NCI-H345 treated with DMSO at 0.1 percent for 48 hours (cell line): ENCODE measurements around the gene LRRC49.
A peak's percentile ranks its signal among the peaks of the same experiment; 100 is the strongest.
"Not testable (repeated sequence)": the region's sequence is repeated elsewhere in the genome, so short reads cannot be mapped to it uniquely, and the experiment has no call there.

Experiments used
- DNase-seq: peaks from one replicate; lab custom pipeline; 2025; ENCODE audit not compliant: unreplicated experiment; lab: John Stamatoyannopoulos, UW

The LRRC49 gene

GRCh38 chr15:70920981-70921696 lies 28.5 kb downstream of the LRRC49 start:
- DNase-seq: no peak

DNA sequence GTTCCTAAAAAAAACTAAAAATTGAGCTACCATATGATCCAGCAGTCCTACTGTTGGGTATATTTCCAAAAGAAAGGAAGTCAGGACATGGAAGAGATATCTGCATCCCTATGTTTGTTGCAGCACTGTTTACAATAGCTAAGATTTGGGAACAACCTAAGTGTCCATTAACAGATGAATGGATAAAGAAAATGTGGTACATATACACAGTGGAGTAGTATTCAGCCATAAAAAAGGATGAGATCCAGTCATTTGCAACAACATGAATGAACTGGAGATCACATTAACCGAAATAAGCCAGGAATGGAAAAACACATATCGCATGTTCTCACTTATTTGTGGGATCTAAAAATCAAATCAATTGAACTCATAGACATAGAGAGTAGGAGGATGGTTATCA lies 29.5 kb downstream of the LRRC49 start:
- DNase-seq: no peak

DNA sequence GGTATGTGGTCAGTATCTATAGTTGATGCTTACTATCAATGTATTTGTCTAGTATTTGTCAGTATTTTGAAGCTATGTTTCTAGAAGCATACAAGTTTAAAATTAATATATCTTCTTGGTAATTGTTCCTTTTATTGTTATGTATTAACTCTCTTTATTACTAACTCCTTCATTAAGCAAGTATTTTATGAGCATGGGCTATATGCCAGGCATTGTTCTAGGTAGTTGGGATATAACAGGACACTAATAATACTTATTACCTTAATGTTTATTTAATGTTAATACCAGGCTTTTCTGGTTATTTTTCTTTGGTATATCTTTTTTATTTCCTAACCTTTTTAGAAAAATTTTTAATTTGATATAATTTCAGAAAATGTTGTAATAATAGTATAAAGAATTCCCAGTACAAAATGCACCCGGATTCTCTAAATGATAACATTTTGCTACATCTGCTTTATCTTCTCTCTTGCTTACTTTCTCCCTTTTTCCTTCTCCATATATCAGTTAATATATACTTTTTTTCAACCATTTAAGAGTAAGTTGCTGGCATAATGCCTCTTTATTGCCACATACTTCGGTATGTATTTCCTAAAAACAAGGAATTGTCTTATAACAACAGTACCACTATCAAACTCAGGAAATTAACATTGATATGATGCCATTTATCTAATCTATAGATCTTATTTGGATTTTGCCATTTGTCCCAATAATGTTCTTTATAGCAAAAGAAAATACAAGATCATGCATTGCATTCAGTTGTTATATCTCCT lies 30.9 kb downstream of the LRRC49 start:
- no peak for DNase-seq

DNA sequence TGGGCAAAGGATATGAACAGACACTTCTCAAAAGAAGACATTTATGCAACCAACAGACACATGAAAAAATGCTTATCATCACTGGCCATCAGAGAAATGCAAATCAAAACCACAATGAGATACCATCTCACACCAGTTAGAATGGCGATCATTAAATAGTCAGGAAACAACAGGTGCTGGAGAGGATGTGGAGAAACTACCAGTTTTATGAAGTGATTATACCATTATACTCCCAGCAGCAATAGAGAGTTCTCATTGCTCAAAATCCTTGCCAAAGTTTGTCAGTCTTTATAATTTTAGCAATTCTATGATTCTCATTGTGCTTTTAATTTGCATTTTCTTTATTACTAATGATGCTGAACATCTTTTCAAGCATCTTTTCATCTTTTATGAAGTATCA lies 34.3 kb downstream of the LRRC49 start:
- not testable (repeated sequence) for DNase-seq

GRCh38 chr15:70931821-70932220 lies 39.2 kb downstream of the LRRC49 start:
- no peak for DNase-seq

DNA sequence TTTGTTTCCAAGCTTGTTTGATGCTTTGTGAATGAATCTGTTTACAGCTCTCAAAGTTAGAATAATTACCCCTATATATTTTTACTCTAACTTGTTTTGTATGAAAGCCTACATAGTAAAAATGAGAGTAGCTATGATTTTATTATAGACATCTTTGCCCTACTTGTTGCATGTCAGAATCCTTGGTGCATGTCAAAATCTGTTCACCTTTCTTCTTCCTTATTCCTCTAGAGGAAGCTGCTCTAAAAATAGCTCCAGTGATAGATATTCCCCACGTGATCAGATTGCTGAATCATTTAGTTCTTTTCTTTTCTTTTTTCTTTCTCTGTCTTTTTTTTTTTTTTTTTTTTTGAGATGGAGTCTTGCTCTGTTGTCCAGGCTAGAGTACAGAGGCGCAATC lies 39.8 kb downstream of the LRRC49 start:
- no peak for DNase-seq

DNA sequence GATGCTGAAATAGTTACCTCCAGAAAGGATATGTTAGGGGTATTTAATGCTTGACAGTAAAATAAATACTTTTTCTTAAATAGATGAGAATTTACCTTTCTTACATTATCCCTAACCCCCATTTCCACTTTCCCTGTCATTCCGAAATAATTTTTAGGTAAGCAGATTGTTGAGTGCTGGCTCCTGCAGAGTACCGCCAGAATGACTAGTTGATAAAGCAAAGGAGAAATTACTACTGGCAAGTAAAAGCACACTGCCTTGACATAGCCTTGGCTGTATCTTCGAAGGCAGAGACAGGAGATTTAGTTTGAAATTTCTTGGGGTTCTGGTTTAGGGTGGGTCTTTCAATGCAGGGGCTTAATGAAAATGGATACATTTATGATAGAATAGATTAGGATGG lies 40.8 kb downstream of the LRRC49 start:
- DNase-seq: no peak

DNA sequence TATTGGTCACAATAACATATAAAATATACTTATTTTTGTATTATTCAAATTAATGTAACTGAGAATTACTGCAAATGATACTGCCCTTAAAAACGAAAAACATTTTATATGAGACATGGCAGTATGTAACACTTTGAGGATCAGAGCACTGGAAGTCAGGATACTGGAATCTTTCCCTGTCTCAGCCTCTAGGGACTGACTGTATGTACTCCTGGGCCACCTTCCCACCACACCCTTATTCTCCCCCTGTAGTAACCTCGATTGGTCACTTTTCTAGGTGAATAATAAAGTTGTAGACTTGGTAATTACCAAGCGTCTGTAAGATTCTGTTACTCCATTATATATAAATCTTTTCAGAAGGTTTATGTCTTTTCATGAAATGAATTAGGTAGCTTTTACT lies 43.0 kb downstream of the LRRC49 start:
- DNase-seq: no peak

DNA sequence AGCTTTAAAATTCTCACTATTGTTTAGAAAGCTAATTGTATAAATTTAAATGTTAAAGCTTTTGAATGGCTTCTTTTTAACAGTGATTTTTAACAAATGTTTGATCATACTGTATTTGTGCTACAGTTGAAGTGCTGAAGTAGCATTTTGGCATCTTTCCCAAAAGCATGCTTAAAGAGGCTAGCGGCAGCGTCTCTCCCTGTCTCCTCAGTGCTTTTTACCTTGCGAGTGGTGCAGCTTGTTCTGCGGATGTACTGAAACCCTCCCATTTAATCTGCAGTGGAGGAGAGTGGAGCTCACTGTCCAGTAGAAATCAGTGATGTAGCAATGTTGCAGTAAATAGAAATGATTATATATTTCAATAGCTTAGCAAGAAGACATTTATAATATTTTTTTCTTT lies 43.7 kb downstream of the LRRC49 start:
- peak; percentile 37 for DNase-seq

GRCh38 chr15:70943285-70943684 lies 50.7 kb downstream of the LRRC49 start:
- DNase-seq: not testable (repeated sequence)

GRCh38 chr15:70947351-70948335 lies 55.0 kb downstream of the LRRC49 start:
- DNase-seq: no peak

DNA sequence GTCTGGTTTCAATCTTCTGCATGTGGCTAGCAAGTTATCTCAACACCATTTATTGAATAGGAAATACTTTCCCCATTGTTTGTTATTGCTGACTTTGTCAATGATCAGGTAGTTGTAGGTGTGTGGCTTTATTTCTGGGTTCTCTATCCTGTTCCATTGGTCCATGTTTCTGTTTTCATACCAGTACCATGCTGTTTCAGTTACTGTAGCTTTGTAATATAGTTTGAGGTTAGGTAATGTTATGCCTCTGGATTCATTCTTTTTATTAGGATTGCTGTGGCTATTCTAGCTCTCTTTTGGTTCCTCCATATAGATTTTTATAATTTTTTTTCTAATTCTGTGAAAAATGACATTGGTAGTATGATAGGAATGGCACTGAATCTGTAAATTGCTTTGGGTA lies 58.3 kb downstream of the LRRC49 start:
- DNase-seq: no peak

GRCh38 chr15:70954171-70954570 lies 61.5 kb downstream of the LRRC49 start:
- DNase-seq: no peak

DNA sequence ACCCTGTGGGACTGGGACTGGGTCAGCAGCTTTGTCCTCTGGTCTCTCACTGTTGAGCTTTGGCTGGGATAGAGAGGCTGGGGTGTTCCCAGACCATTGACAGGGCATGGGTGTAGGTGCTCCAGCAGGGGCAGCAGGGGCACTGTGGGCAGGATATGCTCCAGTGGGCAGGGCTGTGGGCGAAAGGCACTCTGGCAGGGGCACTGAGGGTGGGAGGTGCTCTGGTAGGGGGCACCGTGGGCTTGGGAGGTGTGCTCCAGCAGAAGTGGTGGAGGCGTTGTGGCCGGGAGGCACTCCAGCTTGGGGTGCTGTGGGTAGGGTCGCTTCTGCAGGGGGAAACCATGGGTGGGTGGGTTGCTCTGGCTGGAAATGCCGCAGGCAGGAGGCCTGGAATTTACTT lies 62.1 kb downstream of the LRRC49 start:
- DNase-seq: no peak

- no peak for DNase-seq
These were observed 62.5 kb downstream of the LRRC49 start for GRCh38 chr15:70955151-70955550.

GRCh38 chr15:70956201-70956995 lies 63.8 kb downstream of the LRRC49 start:
- no peak for DNase-seq

- no peak for DNase-seq
These were observed 69.5 kb downstream of the LRRC49 start for GRCh38 chr15:70962084-70962483.

DNA sequence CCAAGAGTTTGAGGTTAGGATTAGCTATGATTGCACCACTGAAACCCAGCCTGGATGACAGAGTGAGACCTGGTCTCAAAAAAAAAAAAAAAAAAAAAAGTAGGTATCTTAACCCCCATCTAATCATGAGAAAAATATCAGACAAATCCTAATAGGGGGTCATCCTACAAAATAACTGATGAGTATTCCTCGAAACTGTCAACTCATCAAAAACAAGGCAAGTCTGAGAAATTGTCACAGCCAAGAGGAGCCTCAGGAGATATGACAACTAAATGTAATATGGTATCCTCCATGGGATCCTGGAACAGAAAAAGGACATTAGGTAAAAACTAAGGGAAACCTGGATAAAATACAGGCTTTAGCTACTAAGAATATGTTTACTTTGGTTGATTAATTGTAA lies 70.6 kb downstream of the LRRC49 start:
- no peak for DNase-seq

- DNase-seq: no peak
These were observed 71.4 kb downstream of the LRRC49 start for GRCh38 chr15:70964058-70964457.

DNA sequence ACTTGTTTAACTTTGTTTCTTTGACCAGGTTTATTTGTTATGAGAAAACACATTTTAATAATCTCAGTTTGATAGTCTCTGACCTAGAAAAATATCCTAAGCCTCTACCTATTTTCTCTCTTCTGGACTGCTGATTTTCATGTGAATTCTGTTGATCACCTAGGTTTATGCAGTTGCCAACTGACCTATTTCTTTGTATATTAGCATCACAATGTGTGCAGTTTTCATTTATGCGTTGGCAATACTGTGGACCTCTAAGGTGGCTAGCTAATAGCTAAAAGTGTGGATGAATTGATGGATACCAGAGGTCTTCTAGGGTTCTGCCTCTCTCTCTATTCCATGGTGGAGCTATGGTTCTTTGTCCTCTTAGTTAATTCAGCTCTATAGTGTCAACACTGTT lies 72.1 kb downstream of the LRRC49 start:
- no peak for DNase-seq

- DNase-seq: no peak
These were observed 75.0 kb downstream of the LRRC49 start for GRCh38 chr15:70967646-70968045.
